ENCODE results near the gene TBC1D1. TPM values are rescaled to one million over a fixed set of nuclear protein-coding genes. Genes with fewer than 3 reads are reported as not detected.
A peak's percentile ranks its signal among the peaks of the same experiment; 100 is the strongest.

TBC1D1 gene
- total and polyA plus RNA-seq, 5 donors from 2014 or later: 12.3 to 48.2 (median 19.4) TPM

DNA sequence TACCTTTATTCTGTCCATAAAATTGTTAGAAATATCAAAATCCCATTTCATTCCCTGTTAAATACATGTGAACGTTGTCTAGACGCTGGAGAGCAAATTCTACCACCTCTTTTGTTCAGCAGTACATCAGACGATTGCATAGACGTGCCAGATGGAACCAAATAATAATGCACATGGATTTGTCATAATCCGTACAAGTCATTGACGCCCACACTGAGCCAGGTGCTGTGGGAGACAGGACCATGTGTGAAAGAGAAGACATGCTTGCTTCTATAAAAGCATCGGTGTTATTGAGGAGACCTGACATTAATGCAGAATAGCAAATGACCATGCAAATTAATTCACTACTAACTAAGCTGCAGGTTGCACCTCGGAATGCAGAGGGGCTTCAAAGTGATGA is 244.3 kb downstream of the TBC1D1 start:
- Mint-ChIP-seq H3K27ac (peak overlapping the region in 1 of 3 donors; percentile 62), H3K27me3 (no peaks in the 10 kb centered on the region), H3K4me3 (no peak overlapping the region), H3K9me3 (no peaks in the 10 kb centered on the region), H3K4me1 (peaks cover 20 to 54% (median 39%) of the 10 kb centered on the region in 4 donors), H3K36me3 (peaks cover 63% of the 10 kb centered on the region)
- Histone ChIP-seq H3K27me3 (ENCODE audit: control insufficient read depth, insufficient read depth, low read length) (no peaks in the 10 kb centered on the region), H3K4me1 (ENCODE audit: control insufficient read depth, insufficient read depth, low read length, poor library complexity, severe bottlenecking) (peaks cover 33% of the 10 kb centered on the region), H3K36me3 (ENCODE audit: control insufficient read depth, insufficient read depth, low read length) (peaks cover 35% of the 10 kb centered on the region), H3K4me3 (ENCODE audit: low read depth, low read length) (no peak overlapping the region), H3K9me3 (ENCODE audit: control insufficient read depth in 2 of 2, low read length in 2 of 2) (no peaks in the 10 kb centered on the region), H3K27ac (ENCODE audit: insufficient read depth, low read length, poor library complexity, severe bottlenecking) (no peak overlapping the region)
- no peak for DNase-seq
- no peak for ATAC-seq (ENCODE audit: low read depth in 2 of 2)

DNA sequence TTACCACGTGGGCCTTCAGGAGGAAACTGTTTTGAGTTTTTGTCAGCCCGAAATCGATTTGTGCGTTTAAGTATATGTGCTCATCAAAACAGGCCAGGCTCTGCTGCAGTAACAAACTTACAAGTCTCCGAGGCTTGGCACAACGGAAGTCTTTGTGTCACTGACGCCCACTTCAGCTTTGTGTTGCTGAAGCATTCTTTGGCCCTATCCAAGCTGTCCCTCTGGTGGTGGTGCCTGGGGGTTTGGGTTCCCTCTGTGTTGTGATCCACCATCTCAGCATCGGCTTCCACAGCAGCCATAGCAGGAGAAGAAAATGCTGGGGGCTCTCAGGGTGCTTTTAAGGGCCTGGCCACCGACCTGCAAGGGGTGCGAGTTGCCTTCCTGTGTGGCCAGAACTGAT is 245.7 kb downstream of the TBC1D1 start:
- DNase-seq: no peak
- Histone ChIP-seq H3K4me1 (ENCODE audit: control insufficient read depth, insufficient read depth, low read length, poor library complexity, severe bottlenecking) (peaks cover 19% of the 10 kb centered on the region), H3K4me3 (ENCODE audit: low read depth, low read length) (no peak overlapping the region), H3K27me3 (ENCODE audit: control insufficient read depth, insufficient read depth, low read length) (no peaks in the 10 kb centered on the region), H3K27ac (ENCODE audit: insufficient read depth, low read length, poor library complexity, severe bottlenecking) (no peak overlapping the region), H3K36me3 (ENCODE audit: control insufficient read depth, insufficient read depth, low read length) (peaks cover 38% of the 10 kb centered on the region), H3K9me3 (ENCODE audit: control insufficient read depth in 2 of 2, low read length in 2 of 2) (no peaks in the 10 kb centered on the region)
- no peak overlapping the region for H3K27ac Mint-ChIP-seq
- H3K4me3 Mint-ChIP-seq: no peak overlapping the region
- ATAC-seq (ENCODE audit: low read depth in 2 of 2): no peak
- H3K27me3 Mint-ChIP-seq: no peaks in the 10 kb centered on the region
- H3K4me1 Mint-ChIP-seq: peaks cover 17 to 40% (median 26%) of the 10 kb centered on the region in 4 donors
- peaks cover 66% of the 10 kb centered on the region for H3K36me3 Mint-ChIP-seq
- H3K9me3 Mint-ChIP-seq: no peaks in the 10 kb centered on the region

DNA sequence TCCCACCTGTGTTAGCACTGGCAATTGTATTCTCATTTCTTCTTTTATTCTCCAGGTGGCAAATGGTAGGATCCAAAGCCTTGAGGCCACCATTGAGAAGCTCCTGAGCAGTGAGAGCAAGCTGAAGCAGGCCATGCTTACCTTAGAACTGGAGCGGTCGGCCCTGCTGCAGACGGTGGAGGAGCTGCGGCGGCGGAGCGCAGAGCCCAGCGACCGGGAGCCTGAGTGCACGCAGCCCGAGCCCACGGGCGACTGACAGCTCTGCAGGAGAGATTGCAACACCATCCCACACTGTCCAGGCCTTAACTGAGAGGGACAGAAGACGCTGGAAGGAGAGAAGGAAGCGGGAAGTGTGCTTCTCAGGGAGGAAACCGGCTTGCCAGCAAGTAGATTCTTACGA is 246.2 kb downstream of the TBC1D1 start:
- Mint-ChIP-seq H3K27me3 (no peaks in the 10 kb centered on the region), H3K4me1 (peaks cover 12 to 35% (median 22%) of the 10 kb centered on the region in 4 donors), H3K27ac (no peak overlapping the region), H3K4me3 (no peak overlapping the region), H3K36me3 (peaks cover 69% of the 10 kb centered on the region), H3K9me3 (no peaks in the 10 kb centered on the region)
- H3K9me3 ChIP-seq (ENCODE audit: control insufficient read depth in 2 of 2, low read length in 2 of 2): no peaks in the 10 kb centered on the region
- DNase-seq (no peak), ATAC-seq (ENCODE audit: low read depth in 2 of 2) (no peak)
- H3K27me3 ChIP-seq (ENCODE audit: control insufficient read depth, insufficient read depth, low read length): no peaks in the 10 kb centered on the region
- peaks cover 38% of the 10 kb centered on the region for H3K36me3 ChIP-seq (ENCODE audit: control insufficient read depth, insufficient read depth, low read length)
- no peak overlapping the region for H3K27ac ChIP-seq (ENCODE audit: insufficient read depth, low read length, poor library complexity, severe bottlenecking)
- H3K4me1 ChIP-seq (ENCODE audit: control insufficient read depth, insufficient read depth, low read length, poor library complexity, severe bottlenecking): peaks cover 14% of the 10 kb centered on the region
- no peak overlapping the region for H3K4me3 ChIP-seq (ENCODE audit: low read depth, low read length)

DNA sequence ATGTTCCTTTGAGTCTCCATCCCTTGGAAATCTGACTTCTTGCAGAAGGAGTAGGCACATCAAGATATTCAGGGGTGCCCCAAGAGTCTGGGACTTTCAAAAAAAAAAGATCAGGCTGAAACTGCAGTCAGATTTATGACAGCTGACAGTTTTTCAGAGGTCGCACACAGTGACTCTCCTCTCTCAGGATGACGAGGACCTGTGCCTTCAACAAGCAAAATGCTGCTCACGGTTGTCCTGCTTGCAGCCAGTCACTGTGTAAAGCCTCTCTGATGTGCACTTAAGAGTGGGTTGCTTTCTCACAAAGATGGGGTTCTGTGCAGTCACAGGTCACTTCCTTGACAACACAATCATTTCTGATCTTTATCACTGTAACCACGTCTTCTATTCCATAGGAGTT is 247.5 kb downstream of the TBC1D1 start:
- DNase-seq: no peak
- Histone ChIP-seq H3K27me3 (ENCODE audit: control insufficient read depth, insufficient read depth, low read length) (no peaks in the 10 kb centered on the region), H3K4me3 (ENCODE audit: low read depth, low read length) (no peak overlapping the region), H3K4me1 (ENCODE audit: control insufficient read depth, insufficient read depth, low read length, poor library complexity, severe bottlenecking) (peaks cover 2% of the 10 kb centered on the region), H3K36me3 (ENCODE audit: control insufficient read depth, insufficient read depth, low read length) (peaks cover 37% of the 10 kb centered on the region), H3K27ac (ENCODE audit: insufficient read depth, low read length, poor library complexity, severe bottlenecking) (no peak overlapping the region), H3K9me3 (ENCODE audit: control insufficient read depth in 2 of 2, low read length in 2 of 2) (no peaks in the 10 kb centered on the region)
- no peaks in the 10 kb centered on the region for H3K9me3 Mint-ChIP-seq
- no peak overlapping the region for H3K27ac Mint-ChIP-seq
- no peaks in the 10 kb centered on the region for H3K27me3 Mint-ChIP-seq
- H3K4me1 Mint-ChIP-seq: peaks cover 6 to 22% (median 12%) of the 10 kb centered on the region in 4 donors
- ATAC-seq (ENCODE audit: low read depth in 2 of 2): no peak
- H3K36me3 Mint-ChIP-seq: peaks cover 67% of the 10 kb centered on the region
- no peak overlapping the region for H3K4me3 Mint-ChIP-seq

DNA sequence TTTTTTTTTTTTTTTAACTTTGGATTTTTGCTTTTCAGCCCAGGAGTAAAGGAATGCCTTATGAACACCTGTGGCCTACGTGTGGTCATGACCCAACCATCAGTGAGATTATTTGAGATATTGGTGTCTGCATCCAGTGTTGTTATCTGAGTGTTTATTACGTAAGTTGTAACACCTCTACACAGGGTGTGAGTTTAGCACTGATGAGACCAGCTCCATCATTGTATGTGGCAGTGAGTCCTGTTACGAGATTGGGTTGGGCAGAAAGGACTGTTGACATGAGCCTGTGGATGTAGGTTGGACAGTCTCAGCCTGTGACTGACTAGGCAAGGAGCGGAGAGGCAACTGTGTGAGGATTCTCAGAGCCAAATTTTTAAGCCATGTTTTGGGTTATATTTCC is 248.3 kb downstream of the TBC1D1 start:
- Mint-ChIP-seq H3K4me1 (peaks cover 2 to 17% (median 12%) of the 10 kb centered on the region in 4 donors), H3K36me3 (peaks cover 60% of the 10 kb centered on the region), H3K4me3 (no peak overlapping the region), H3K27ac (no peak overlapping the region), H3K9me3 (no peaks in the 10 kb centered on the region), H3K27me3 (no peaks in the 10 kb centered on the region)
- no peak overlapping the region for H3K4me3 ChIP-seq (ENCODE audit: low read depth, low read length)
- H3K27ac ChIP-seq (ENCODE audit: insufficient read depth, low read length, poor library complexity, severe bottlenecking): no peak overlapping the region
- no peak for DNase-seq
- ATAC-seq (ENCODE audit: low read depth in 2 of 2): no peak
- no peaks in the 10 kb centered on the region for H3K9me3 ChIP-seq (ENCODE audit: control insufficient read depth in 2 of 2, low read length in 2 of 2)
- H3K27me3 ChIP-seq (ENCODE audit: control insufficient read depth, insufficient read depth, low read length): no peaks in the 10 kb centered on the region
- H3K4me1 ChIP-seq (ENCODE audit: control insufficient read depth, insufficient read depth, low read length, poor library complexity, severe bottlenecking): no peaks in the 10 kb centered on the region
- peaks cover 31% of the 10 kb centered on the region for H3K36me3 ChIP-seq (ENCODE audit: control insufficient read depth, insufficient read depth, low read length)

DNA sequence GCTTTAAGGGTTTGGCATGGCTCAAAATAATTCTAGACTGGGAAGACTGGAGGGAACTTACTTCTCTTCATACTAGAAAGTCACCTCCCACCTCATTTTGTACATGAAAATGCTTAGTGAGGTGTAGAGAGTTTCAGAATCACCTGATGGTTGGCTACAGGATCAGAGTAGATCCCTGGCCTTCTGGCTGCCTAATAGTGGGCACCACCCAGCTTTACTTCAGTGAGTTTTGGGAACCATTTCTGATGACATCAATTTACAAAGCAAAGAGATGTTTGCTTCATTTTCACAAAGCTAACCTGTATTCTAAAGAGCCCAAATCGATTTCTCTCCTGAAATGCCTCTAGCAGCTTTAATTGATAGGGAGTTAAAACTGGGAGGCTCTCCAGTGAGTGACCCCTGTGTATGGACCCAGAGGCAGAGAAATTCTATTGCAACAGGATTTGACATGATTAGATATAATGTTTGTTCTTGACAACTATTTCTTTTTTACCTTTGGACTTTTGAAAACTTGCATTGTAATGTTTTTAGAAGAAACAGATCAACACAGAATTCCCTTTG is 249.8 kb downstream of the TBC1D1 start:
- H3K27ac Mint-ChIP-seq: no peak overlapping the region
- Histone ChIP-seq H3K4me3 (ENCODE audit: low read depth, low read length) (no peak overlapping the region), H3K27ac (ENCODE audit: insufficient read depth, low read length, poor library complexity, severe bottlenecking) (no peak overlapping the region), H3K36me3 (ENCODE audit: control insufficient read depth, insufficient read depth, low read length) (peaks cover 19% of the 10 kb centered on the region), H3K9me3 (ENCODE audit: control insufficient read depth in 2 of 2, low read length in 2 of 2) (no peaks in the 10 kb centered on the region), H3K27me3 (ENCODE audit: control insufficient read depth, insufficient read depth, low read length) (no peaks in the 10 kb centered on the region), H3K4me1 (ENCODE audit: control insufficient read depth, insufficient read depth, low read length, poor library complexity, severe bottlenecking) (no peaks in the 10 kb centered on the region)
- peaks cover 2 to 11% (median 8%) of the 10 kb centered on the region in 4 donors for H3K4me1 Mint-ChIP-seq
- no peaks in the 10 kb centered on the region for H3K9me3 Mint-ChIP-seq
- H3K36me3 Mint-ChIP-seq: peaks cover 50% of the 10 kb centered on the region
- no peak overlapping the region for H3K4me3 Mint-ChIP-seq
- no peak for DNase-seq
- no peaks in the 10 kb centered on the region for H3K27me3 Mint-ChIP-seq
- ATAC-seq (ENCODE audit: low read depth in 2 of 2): no peak

DNA sequence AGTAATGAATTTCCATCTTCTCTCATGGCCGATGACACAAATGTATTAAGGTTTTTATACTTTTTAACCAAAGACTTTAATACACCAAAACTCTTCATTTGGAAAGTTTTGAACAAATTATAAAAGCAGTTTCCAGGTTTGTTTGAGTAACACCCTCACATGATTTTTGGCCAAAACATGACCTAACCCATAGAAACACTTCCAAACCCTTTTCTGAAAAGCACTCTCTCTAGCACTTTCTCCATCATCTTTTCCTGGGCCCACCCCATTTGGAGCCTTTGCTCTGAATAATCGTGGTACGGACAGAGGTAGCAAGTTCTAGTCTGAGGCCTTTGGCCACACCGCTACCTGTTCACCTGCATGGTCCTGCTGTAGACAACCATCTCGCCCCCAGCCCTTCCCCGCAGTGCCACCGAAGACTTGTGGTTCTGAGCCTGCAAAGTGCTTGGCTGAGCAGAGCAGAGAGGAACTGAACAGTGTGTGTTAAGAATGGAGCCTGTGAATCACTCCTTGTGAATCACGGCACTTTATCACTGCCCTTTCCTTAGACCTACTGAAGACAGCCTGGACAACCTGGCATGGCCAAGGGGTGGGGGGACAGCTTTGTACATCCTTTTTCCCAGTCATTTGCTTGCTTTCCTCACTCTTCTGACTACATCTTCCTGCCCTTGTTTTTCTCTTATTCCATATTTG is 251.1 kb downstream of the TBC1D1 start:
- Histone ChIP-seq H3K27me3 (ENCODE audit: control insufficient read depth, insufficient read depth, low read length) (no peaks in the 10 kb centered on the region), H3K9me3 (ENCODE audit: control insufficient read depth in 2 of 2, low read length in 2 of 2) (no peaks in the 10 kb centered on the region), H3K4me1 (ENCODE audit: control insufficient read depth, insufficient read depth, low read length, poor library complexity, severe bottlenecking) (no peaks in the 10 kb centered on the region), H3K4me3 (ENCODE audit: low read depth, low read length) (no peak overlapping the region), H3K27ac (ENCODE audit: insufficient read depth, low read length, poor library complexity, severe bottlenecking) (no peak overlapping the region), H3K36me3 (ENCODE audit: control insufficient read depth, insufficient read depth, low read length) (peaks cover 18% of the 10 kb centered on the region)
- Mint-ChIP-seq H3K9me3 (peaks cover 0 to 3% (median 0%) of the 10 kb centered on the region in 7 donors), H3K27me3 (no peaks in the 10 kb centered on the region), H3K4me1 (peaks cover 2 to 11% (median 6%) of the 10 kb centered on the region in 4 donors), H3K27ac (peak overlapping the region in 1 of 3 donors; percentile 75), H3K36me3 (peaks cover 38% of the 10 kb centered on the region), H3K4me3 (no peak overlapping the region)
- no peak for DNase-seq
- no peak for ATAC-seq (ENCODE audit: low read depth in 2 of 2)

DNA sequence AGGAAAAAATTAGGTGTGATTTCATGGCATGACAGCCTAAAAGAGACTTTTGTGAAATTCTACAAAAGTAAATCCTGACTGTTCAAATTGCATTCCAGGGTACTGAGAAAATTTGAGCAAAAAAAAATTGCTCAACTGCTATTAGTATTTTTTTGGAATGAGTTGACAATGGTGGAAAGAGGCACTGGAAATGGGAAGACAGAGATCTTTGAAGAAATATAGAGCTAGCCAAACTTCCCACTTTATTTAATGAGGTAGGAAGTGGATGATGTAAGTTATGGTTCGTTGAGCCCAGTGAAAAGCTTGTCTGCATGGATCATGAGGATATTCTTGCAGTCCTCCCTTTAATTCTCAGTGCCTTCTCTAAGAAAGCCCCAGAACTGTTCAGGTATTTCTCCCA is 253.1 kb downstream of the TBC1D1 start:
- Histone ChIP-seq H3K36me3 (ENCODE audit: control insufficient read depth, insufficient read depth, low read length) (peaks cover 8% of the 10 kb centered on the region), H3K9me3 (ENCODE audit: control insufficient read depth in 2 of 2, low read length in 2 of 2) (no peaks in the 10 kb centered on the region), H3K4me1 (ENCODE audit: control insufficient read depth, insufficient read depth, low read length, poor library complexity, severe bottlenecking) (no peaks in the 10 kb centered on the region), H3K4me3 (ENCODE audit: low read depth, low read length) (no peak overlapping the region), H3K27me3 (ENCODE audit: control insufficient read depth, insufficient read depth, low read length) (no peaks in the 10 kb centered on the region), H3K27ac (ENCODE audit: insufficient read depth, low read length, poor library complexity, severe bottlenecking) (no peak overlapping the region)
- H3K27ac Mint-ChIP-seq: no peak overlapping the region
- peaks cover 22% of the 10 kb centered on the region for H3K36me3 Mint-ChIP-seq
- H3K4me3 Mint-ChIP-seq: no peak overlapping the region
- no peaks in the 10 kb centered on the region for H3K27me3 Mint-ChIP-seq
- DNase-seq (no peak), ATAC-seq (ENCODE audit: low read depth in 2 of 2) (no peak)
- peaks cover 2 to 4% (median 4%) of the 10 kb centered on the region in 4 donors for H3K4me1 Mint-ChIP-seq
- peaks cover 0 to 5% (median 0%) of the 10 kb centered on the region in 7 donors for H3K9me3 Mint-ChIP-seq
